NK-92 (cell line): ENCODE data around the gene STAT5B.
A peak's percentile ranks its signal among the peaks of the same experiment; 100 is the strongest.
"Not testable (repeated sequence)": the region's sequence is repeated elsewhere in the genome, so short reads cannot be mapped to it uniquely, and the experiment has no call there.

Source experiments
- DNase-seq: peaks from one replicate; lab custom pipeline; 2025; ENCODE audit not compliant: unreplicated experiment; lab: John Stamatoyannopoulos, UW

STAT5B gene

GRCh38 chr17:42200706-42201457 lies 75.3 kb downstream of the STAT5B start:
- no peak for DNase-seq

GRCh38 chr17:42199416-42200011 lies 76.7 kb downstream of the STAT5B start:
- DNase-seq, result no peak

GRCh38 chr17:42198897-42199296 lies 77.3 kb downstream of the STAT5B start:
- no peak for DNase-seq

GRCh38 chr17:42197564-42198156 lies 78.5 kb downstream of the STAT5B start:
- no peak for DNase-seq

- peak; percentile 23 for DNase-seq
These were observed 82.0 kb downstream of the STAT5B start, which contains the start of gene GHDC for GRCh38 chr17:42193969-42194899. Gene GHDC (minus strand): TSS chr17:42194494. CDS start chr17:42193581, 913 bp downstream.

- DNase-seq, result no peak
These were observed 82.8 kb downstream of the STAT5B start for GRCh38 chr17:42193216-42193968.

GRCh38 chr17:42192189-42193126 lies 83.7 kb downstream of the STAT5B start:
- no peak for DNase-seq

GRCh38 chr17:42191275-42191608 lies 84.9 kb downstream of the STAT5B start:
- DNase-seq, result no peak

- no peak for DNase-seq
These were observed 85.5 kb downstream of the STAT5B start for GRCh38 chr17:42190491-42191274.

GRCh38 chr17:42189651-42189965 lies 86.6 kb downstream of the STAT5B start:
- no peak for DNase-seq

GRCh38 chr17:42188749-42189650 lies 87.2 kb downstream of the STAT5B start:
- DNase-seq, result no peak

GRCh38 chr17:42187833-42188232 lies 88.4 kb downstream of the STAT5B start:
- no peak for DNase-seq

GRCh38 chr17:42186191-42186590 lies 90.0 kb downstream of the STAT5B start:
- not testable (repeated sequence) for DNase-seq

- DNase-seq, result no peak
These were observed 90.6 kb downstream of the STAT5B start for GRCh38 chr17:42185621-42185930.

- DNase-seq, result no peak
These were observed 91.2 kb downstream of the STAT5B start, which contains the start of gene HCRT for GRCh38 chr17:42184713-42185620. Gene HCRT (minus strand): TSS chr17:42185452. CDS start chr17:42185365, 87 bp downstream.

- no peak for DNase-seq
These were observed 92.2 kb downstream of the STAT5B start for GRCh38 chr17:42183741-42184711.
